Caco-2 (cell line): ENCODE results near the gene CACNG5. TPM values are rescaled to one million over a fixed set of nuclear protein-coding genes. Genes with fewer than 3 reads are reported as not detected.

ENCODE experiments used
- BruUV-seq: library from RNA; stranded (reverse); fragments of 400-500 nt; replicated peaks from 2 replicates; lab custom pipeline; 2021; lab: Mats Ljungman, UMichigan
- CTCF ChIA-PET: fragments of 300-600 bp; sonication (Branson Sonifier 250); formaldehyde crosslinking; loops from one replicate; lab custom pipeline; 2022; ENCODE audit warnings: antibody characterized with exemption; lab: Charles Lee
- POLR2A ChIA-PET: fragments of 300-600 bp; sonication (Branson Sonifier 250); formaldehyde crosslinking; loops from one replicate; lab custom pipeline; 2022; ENCODE audit warnings: antibody characterized with exemption; lab: Charles Lee
- DNase-seq, 2 experiments: peaks; one replicate each; pipeline versions ENCODE4 v3.0.0 to v3.0.0-alpha.2; 2020 to 2022
- H3K27me3 ChIP-seq: replicated peaks from 2 replicates; pipeline ENCODE4 v1.6.0; 2011; ENCODE audit warnings: low read length; ENCODE audit not compliant: control insufficient read depth, insufficient read depth
- H3K36me3 ChIP-seq: 2 replicates; pipeline ENCODE4 v1.5.1; 2011; ENCODE audit warnings: low read length; ENCODE audit not compliant: control insufficient read depth, insufficient read depth
- H3K4me1 ChIP-seq: fragments of 250-450 bp; sonication (Bioruptor Pico); 2 replicates; pipeline ENCODE4 v1.5.1; 2020; ENCODE audit warnings: mild to moderate bottlenecking
- H3K4me3 ChIP-seq: 2 replicates; pipeline ENCODE4 v1.5.1; 2011; ENCODE audit warnings: low read depth, mild to moderate bottlenecking, control low read depth, low read length
- H3K9me3 ChIP-seq: fragments of 250-450 bp; sonication (Bioruptor Pico); 2 replicates; pipeline ENCODE4 v1.5.1; 2020; ENCODE audit warnings: mild to moderate bottlenecking, moderate library complexity
- H3K27ac Mint-ChIP-seq: one replicate; pipeline ENCODE4 v1.8.0; 2022; ENCODE audit warnings: mixed read lengths; ENCODE audit not compliant: unreplicated experiment
- H3K27me3 Mint-ChIP-seq: one replicate; pipeline ENCODE4 v1.8.0; 2022; ENCODE audit warnings: mixed read lengths; ENCODE audit not compliant: insufficient read depth, unreplicated experiment
- H3K36me3 Mint-ChIP-seq: one replicate; pipeline ENCODE4 v1.8.0; 2022; ENCODE audit warnings: mild to moderate bottlenecking, mixed read lengths; ENCODE audit not compliant: insufficient read depth, unreplicated experiment
- H3K4me1 Mint-ChIP-seq: one replicate; pipeline ENCODE4 v1.8.0; 2022; ENCODE audit warnings: low read depth, mixed read lengths; ENCODE audit not compliant: unreplicated experiment
- H3K4me3 Mint-ChIP-seq: one replicate; pipeline ENCODE4 v1.8.0; 2022; ENCODE audit warnings: mild to moderate bottlenecking, moderate library complexity, mixed read lengths; ENCODE audit not compliant: unreplicated experiment
- H3K9me3 Mint-ChIP-seq: one replicate; pipeline ENCODE4 v1.8.0; 2022; ENCODE audit warnings: mixed read lengths; ENCODE audit not compliant: unreplicated experiment
- intact Hi-C: fragments of 100-400 bp; cut with micrococcal nuclease; formaldehyde crosslinking; loops from one replicate; pipeline ENCODE4 v1.10.0; 2022; ENCODE audit not compliant: unreplicated experiment
- total RNA-seq: library from RNA; stranded (reverse); gene quantifications from 2 replicates; pipeline ENCODE4 v1.2.3, GENCODE V29; 2022
- TF ChIP-seq, protein P1 (sequence below), 2 experiments: fragments of 200-600 bp in 1 of 2; IDR thresholded peaks; 1 replicate in 1 of 2; 2 replicates in 1 of 2; pipeline versions ENCODE4 v1.5.1 to v1.8.0; 2011 to 2022; ENCODE audit warnings: antibody characterized with exemption in 1 of 2, control low read depth in 1 of 2, inconsistent platforms in 1 of 2, low read depth in 1 of 2, low read length in 1 of 2, mild to moderate bottlenecking in 1 of 2, moderate library complexity in 1 of 2; ENCODE audit not compliant: insufficient read depth in 1 of 2, severe bottlenecking in 1 of 2, unreplicated experiment in 1 of 2

CACNG5 gene
- total RNA-seq, 1 experiment from 2014 or later = not detected

GRCh38 chr17:66842959-66843358, 8.0 kb downstream of the CACNG5 start:
- no peak overlapping the region for H3K4me3 ChIP-seq
- TF ChIP-seq, protein P1, sequence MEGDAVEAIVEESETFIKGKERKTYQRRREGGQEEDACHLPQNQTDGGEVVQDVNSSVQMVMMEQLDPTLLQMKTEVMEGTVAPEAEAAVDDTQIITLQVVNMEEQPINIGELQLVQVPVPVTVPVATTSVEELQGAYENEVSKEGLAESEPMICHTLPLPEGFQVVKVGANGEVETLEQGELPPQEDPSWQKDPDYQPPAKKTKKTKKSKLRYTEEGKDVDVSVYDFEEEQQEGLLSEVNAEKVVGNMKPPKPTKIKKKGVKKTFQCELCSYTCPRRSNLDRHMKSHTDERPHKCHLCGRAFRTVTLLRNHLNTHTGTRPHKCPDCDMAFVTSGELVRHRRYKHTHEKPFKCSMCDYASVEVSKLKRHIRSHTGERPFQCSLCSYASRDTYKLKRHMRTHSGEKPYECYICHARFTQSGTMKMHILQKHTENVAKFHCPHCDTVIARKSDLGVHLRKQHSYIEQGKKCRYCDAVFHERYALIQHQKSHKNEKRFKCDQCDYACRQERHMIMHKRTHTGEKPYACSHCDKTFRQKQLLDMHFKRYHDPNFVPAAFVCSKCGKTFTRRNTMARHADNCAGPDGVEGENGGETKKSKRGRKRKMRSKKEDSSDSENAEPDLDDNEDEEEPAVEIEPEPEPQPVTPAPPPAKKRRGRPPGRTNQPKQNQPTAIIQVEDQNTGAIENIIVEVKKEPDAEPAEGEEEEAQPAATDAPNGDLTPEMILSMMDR (IDR thresholded peaks at IDR 0.05; ENCODE audit: insufficient read depth in 1 of 2, low read depth in 1 of 2, low read length in 1 of 2, severe bottlenecking in 1 of 2, unreplicated experiment in 1 of 2) = no peak
- peaks cover 12% of the 10 kb centered on the region for H3K27me3 Mint-ChIP-seq
- no peaks in the 10 kb centered on the region for H3K36me3 Mint-ChIP-seq
- CTCF ChIA-PET = interaction anchor here (1.9 kb wide), 1 partner anchor 133 kb away, joined by 7 read pairs; no protein-coding TSS in a partner anchor
- H3K27me3 ChIP-seq = no peaks in the 10 kb centered on the region
- H3K9me3 ChIP-seq = no peaks in the 10 kb centered on the region; the same call in 1 of the 2 replicates
- no peak for DNase-seq
- H3K36me3 ChIP-seq = no peaks in the 10 kb centered on the region
- no peak overlapping the region for H3K27ac Mint-ChIP-seq
- no peaks in the 10 kb centered on the region for H3K9me3 Mint-ChIP-seq
- H3K4me1 ChIP-seq = no peaks in the 10 kb centered on the region
- BruUV-seq = no TSS peak
- no peak overlapping the region for H3K4me3 Mint-ChIP-seq
- intact Hi-C loops = no loop called here
- POLR2A ChIA-PET = no interaction called here
- no peaks in the 10 kb centered on the region for H3K4me1 Mint-ChIP-seq

- H3K4me1 Mint-ChIP-seq = no peaks in the 10 kb centered on the region
- no peaks in the 10 kb centered on the region for H3K9me3 Mint-ChIP-seq
- no peak for DNase-seq
- ChIA-PET POLR2A (no interaction called here), CTCF (interaction anchor here (0.6 kb wide), 2 partner anchors 41 to 127 kb away, joined by 3 read pairs; no protein-coding TSS in a partner anchor)
- H3K4me3 ChIP-seq = no peak overlapping the region
- no peaks in the 10 kb centered on the region for H3K36me3 ChIP-seq
- no peak overlapping the region for H3K27ac Mint-ChIP-seq
- intact Hi-C loops = no loop called here
- H3K27me3 ChIP-seq = no peaks in the 10 kb centered on the region
- H3K4me1 ChIP-seq = no peaks in the 10 kb centered on the region
- no peaks in the 10 kb centered on the region; the same call in 1 of the 2 replicates for H3K9me3 ChIP-seq
- no peak overlapping the region for H3K4me3 Mint-ChIP-seq
- TF ChIP-seq, protein P1 (IDR thresholded peaks at IDR 0.05; ENCODE audit: insufficient read depth in 1 of 2, low read depth in 1 of 2, low read length in 1 of 2, severe bottlenecking in 1 of 2, unreplicated experiment in 1 of 2) = no peak
- no TSS peak for BruUV-seq
- peaks cover 12% of the 10 kb centered on the region for H3K27me3 Mint-ChIP-seq
- H3K36me3 Mint-ChIP-seq = no peaks in the 10 kb centered on the region
Measured at GRCh38 chr17:66843627-66844026, 8.7 kb downstream of the CACNG5 start.

- Histone ChIP-seq H3K36me3 (no peaks in the 10 kb centered on the region), H3K4me3 (no peak overlapping the region), H3K9me3 (no peaks in the 10 kb centered on the region; the same call in 1 of the 2 replicates), H3K27me3 (no peaks in the 10 kb centered on the region), H3K4me1 (no peaks in the 10 kb centered on the region)
- Mint-ChIP-seq H3K27me3 (peaks cover 8% of the 10 kb centered on the region), H3K9me3 (no peaks in the 10 kb centered on the region), H3K36me3 (no peaks in the 10 kb centered on the region), H3K4me3 (no peak overlapping the region), H3K4me1 (no peaks in the 10 kb centered on the region), H3K27ac (no peak overlapping the region)
- no peak for DNase-seq
- BruUV-seq = no TSS peak
- ChIA-PET POLR2A (no interaction called here), CTCF (no interaction called here)
- intact Hi-C loops = no loop called here
- TF ChIP-seq, protein P1 (IDR thresholded peaks at IDR 0.05; ENCODE audit: insufficient read depth in 1 of 2, low read depth in 1 of 2, low read length in 1 of 2, severe bottlenecking in 1 of 2, unreplicated experiment in 1 of 2) = no peak
Measured at GRCh38 chr17:66847704-66848103, 12.8 kb downstream of the CACNG5 start.
